Spleen (tissue), 11 donors: ENCODE results near the gene POLR2I. TPM values are rescaled to one million over a fixed set of nuclear protein-coding genes. Genes with fewer than 3 reads are reported as not detected.

ENCODE experiments used
- DNase-seq: peaks from one replicate; pipeline ENCODE4 v3.0.0-alpha.2; 2020
- H3K27ac ChIP-seq, 8 donors: fragments of 200-600 bp; sonication (generic) in 7 of 8; 1 replicate in 4 of 8; 2 replicates in 4 of 8; pipeline versions ENCODE4 v1.5.0 to v1.8.0; 2016 to 2021; ENCODE audit warnings: inconsistent platforms in 4 of 8, mild to moderate bottlenecking in 4 of 8, moderate library complexity in 1 of 8
- H3K27me3 ChIP-seq, 7 donors: fragments of 200-600 bp; sonication (generic) in 6 of 7; replicated peaks in 1 of 7; 1 replicate in 4 of 7; 2 replicates in 3 of 7; pipeline versions ENCODE4 v1.5.0 to v1.8.0; 2016 to 2021; ENCODE audit warnings: inconsistent platforms in 3 of 7, mild to moderate bottlenecking in 1 of 7
- H3K36me3 ChIP-seq, 6 donors: fragments of 200-600 bp; sonication (generic) in 5 of 6; 1 replicate in 4 of 6; 2 replicates in 2 of 6; pipeline versions ENCODE4 v1.5.0 to v1.8.0; 2016 to 2021; ENCODE audit warnings: inconsistent platforms in 2 of 6
- H3K4me1 ChIP-seq, 6 donors: fragments of 200-600 bp; sonication (generic) in 5 of 6; 1 replicate in 3 of 6; 2 replicates in 3 of 6; pipeline versions ENCODE4 v1.5.0 to v1.8.0; 2016 to 2021; ENCODE audit warnings: inconsistent platforms in 3 of 6
- H3K4me3 ChIP-seq, 8 donors: fragments of 200-600 bp; sonication (generic) in 7 of 8; 1 replicate in 4 of 8; 2 replicates in 4 of 8; pipeline versions ENCODE4 v1.5.0 to v1.8.0; 2016 to 2021; ENCODE audit warnings: inconsistent platforms in 4 of 8, mild to moderate bottlenecking in 4 of 8, moderate library complexity in 2 of 8
- H3K9me3 ChIP-seq, 8 donors: fragments of 200-600 bp; sonication (generic) in 7 of 8; 1 replicate in 4 of 8; 2 replicates in 4 of 8; pipeline versions ENCODE4 v1.5.0 to v1.8.0; 2016 to 2021; ENCODE audit warnings: inconsistent platforms in 4 of 8
- POLR2A ChIP-seq, 3 donors: fragments of 450-650 bp; IDR thresholded peaks; one replicate each; pipeline ENCODE4 v1.5.1; 2017; ENCODE audit warnings: antibody characterized with exemption in 3 of 3, mild to moderate bottlenecking in 1 of 3
- POLR2AphosphoS5 ChIP-seq, 3 donors: sonication (generic); formaldehyde crosslinking; IDR thresholded peaks; one replicate each; pipeline ENCODE4 v1.5.1; 2017; ENCODE audit warnings: antibody characterized with exemption in 3 of 3
- WGBS, 5 donors: extraction: QIAGEN DNeasy Blood & Tissue Kit in 3 of 5; methylation state at CpG; one replicate each; pipeline versions ENCODE4 v1.1.5 to v1.1.7; 2013 to 2018; 5-methylcytosine and 5-hydroxymethylcytosine counted together
- intact Hi-C: fragments of 100-400 bp; cut with DNase I; formaldehyde crosslinking; loops from one replicate; pipeline ENCODE4 v1.15.0; 2023; ENCODE audit warnings: low total_unique reads
- polyA plus RNA-seq, 3 donors: library from polyadenylated mRNA; stranded (reverse); fragments of 200-250 nt; gene quantifications; one replicate each; pipeline ENCODE4 v1.2.1, GENCODE V29; 2013
- total RNA-seq, 7 donors: library from RNA; depleted of rRNA in 3 of 7; stranded (reverse); fragments of >200 nt in 3 of 7; fragmentation: NEBNext Ultra II Directional in 4 of 7; extraction: Animal tissue kit (Norgen Biotek cat#: 25700) in 4 of 7; gene quantifications; one replicate each; pipeline versions ENCODE4 v1.1.0 to v1.2.1, GENCODE V29; 2016 to 2021
- TF ChIP-seq, protein P1 (sequence below), 11 experiments: fragments of 200-600 bp in 7 of 11; fragments of 450-650 bp in 4 of 11; sonication (generic) in 4 of 11; IDR thresholded peaks in 8 of 11; conservative IDR thresholded peaks in 3 of 11; 1 replicate in 7 of 11; 2 replicates in 4 of 11; pipeline versions ENCODE4 v1.4.0 to v1.8.0; 2016 to 2021; ENCODE audit warnings: antibody characterized with exemption in 11 of 11, inconsistent platforms in 4 of 11, mild to moderate bottlenecking in 1 of 11
- donor health status: healthy with polysubstance abuse.
- donor health status: DM: no; HTN: no; CAD: no; lungs with moderate emphysema.
- donor health status: DM: no; HTN: no; CAD: no.
- donor health status: Bipolar disorder and iron deficiency.
- donor health status: healthy.
- donor health status: DM: no; HTN: no; CAD: no.
- donor health status: DM: yes; HTN: yes; CAD: no.

The POLR2I gene
- total and polyA plus RNA-seq, 10 donors, result 23.1 to 60.3 (median 38.3) TPM

DNA sequence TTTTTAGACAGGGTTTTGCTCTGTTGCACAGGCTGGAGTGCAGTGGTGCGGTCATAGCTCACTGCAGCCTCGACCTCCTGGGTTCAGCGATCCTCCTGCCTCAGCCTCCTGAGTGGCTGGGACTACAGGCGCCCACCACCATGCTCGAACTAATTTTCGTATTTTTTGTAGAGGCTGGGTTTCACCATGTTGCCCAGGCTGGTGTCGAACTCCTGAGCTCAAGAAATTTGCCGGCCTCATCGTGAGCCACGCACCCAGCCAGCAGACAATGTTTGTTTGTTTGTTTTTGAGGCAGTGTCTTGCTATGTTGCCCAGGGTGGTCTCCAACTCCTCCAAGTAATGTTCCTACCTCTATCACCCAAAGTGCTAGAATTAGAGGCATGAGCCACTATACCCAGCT lies 38.5 kb upstream of the POLR2I start:
- 89 to 96% (median 93%) methylated on average over 10 of the region's 10 CpGs for WGBS, 5 donors
- peak overlapping the region; percentile 68 to 97 (median 89) for H3K27ac ChIP-seq
- H3K4me3 ChIP-seq, result peak overlapping the region in 3 of 8 donors; percentile 41 to 69 (median 55)
- H3K9me3 ChIP-seq, result no peaks in the 10 kb centered on the region
- intact Hi-C loops, result no loop called here
- no peaks in the 10 kb centered on the region for H3K27me3 ChIP-seq
- peak; percentile 20 for DNase-seq
- TF ChIP-seq, protein P1, sequence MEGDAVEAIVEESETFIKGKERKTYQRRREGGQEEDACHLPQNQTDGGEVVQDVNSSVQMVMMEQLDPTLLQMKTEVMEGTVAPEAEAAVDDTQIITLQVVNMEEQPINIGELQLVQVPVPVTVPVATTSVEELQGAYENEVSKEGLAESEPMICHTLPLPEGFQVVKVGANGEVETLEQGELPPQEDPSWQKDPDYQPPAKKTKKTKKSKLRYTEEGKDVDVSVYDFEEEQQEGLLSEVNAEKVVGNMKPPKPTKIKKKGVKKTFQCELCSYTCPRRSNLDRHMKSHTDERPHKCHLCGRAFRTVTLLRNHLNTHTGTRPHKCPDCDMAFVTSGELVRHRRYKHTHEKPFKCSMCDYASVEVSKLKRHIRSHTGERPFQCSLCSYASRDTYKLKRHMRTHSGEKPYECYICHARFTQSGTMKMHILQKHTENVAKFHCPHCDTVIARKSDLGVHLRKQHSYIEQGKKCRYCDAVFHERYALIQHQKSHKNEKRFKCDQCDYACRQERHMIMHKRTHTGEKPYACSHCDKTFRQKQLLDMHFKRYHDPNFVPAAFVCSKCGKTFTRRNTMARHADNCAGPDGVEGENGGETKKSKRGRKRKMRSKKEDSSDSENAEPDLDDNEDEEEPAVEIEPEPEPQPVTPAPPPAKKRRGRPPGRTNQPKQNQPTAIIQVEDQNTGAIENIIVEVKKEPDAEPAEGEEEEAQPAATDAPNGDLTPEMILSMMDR (IDR thresholded peaks at IDR 0.05 in 8 of 11, conservative IDR thresholded peaks at IDR 0.05 in 3 of 11), result no peak
- TF ChIP-seq POLR2AphosphoS5 (IDR thresholded peaks at IDR 0.05) (no peak), POLR2A (IDR thresholded peaks at IDR 0.05) (no peak)
- peaks cover 0 to 53% (median 27%) of the 10 kb centered on the region in 6 donors for H3K36me3 ChIP-seq
- peaks cover 0 to 38% (median 11%) of the 10 kb centered on the region in 6 donors for H3K4me1 ChIP-seq

DNA sequence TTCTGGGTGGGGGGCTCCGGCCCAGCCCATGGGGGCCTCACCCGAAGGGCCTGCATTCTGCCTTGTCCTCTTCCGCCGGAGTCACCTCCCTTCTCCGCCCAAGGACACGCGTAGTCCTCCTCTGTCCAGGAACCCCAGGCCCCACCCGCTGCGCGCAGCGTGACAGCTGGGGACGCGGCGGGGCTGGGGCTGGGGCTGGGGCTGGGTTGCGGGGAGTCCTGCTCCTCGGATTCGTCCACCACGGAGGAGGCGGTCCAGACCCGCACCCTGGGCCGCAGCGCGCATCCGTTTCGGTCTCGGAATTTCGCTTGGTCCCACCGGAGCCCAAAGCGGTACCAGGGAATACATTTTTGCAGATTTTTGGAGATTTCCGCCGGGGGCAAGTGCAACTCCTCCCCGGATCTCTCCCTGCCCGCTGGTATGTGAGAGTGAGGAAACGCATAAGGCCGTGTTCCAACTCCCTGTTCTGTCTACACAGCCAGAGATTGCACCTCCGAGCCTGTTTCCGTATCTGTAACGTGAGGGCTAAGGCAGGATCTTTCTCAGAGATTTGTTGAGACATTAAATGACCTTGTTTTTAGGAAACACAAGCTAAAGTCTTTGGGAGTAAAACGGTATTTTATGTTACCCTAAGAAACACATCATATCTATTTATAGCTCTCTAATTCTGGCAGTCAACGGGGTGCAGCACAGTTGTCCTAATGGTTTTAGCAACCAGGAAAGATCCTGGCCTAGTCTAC lies 37.8 kb upstream of the POLR2I start, which contains the start of gene COX7A1:
Gene COX7A1, minus strand, starts transcription at position 96 of the 740 bp plus-strand sequence. Its CDS starts 40 bp downstream, at position 56.
- peaks cover 0 to 59% (median 33%) of the 10 kb centered on the region in 6 donors for H3K36me3 ChIP-seq
- H3K9me3 ChIP-seq, result no peaks in the 10 kb centered on the region
- H3K4me3 ChIP-seq, result peak within 1 kb of the TSS; percentile 20 to 69 (median 42)
- intact Hi-C loops, result no loop called here
- peak; percentile 87 for DNase-seq
- peaks cover 0 to 38% (median 11%) of the 10 kb centered on the region in 6 donors for H3K4me1 ChIP-seq
- H3K27ac ChIP-seq, result peak within 1 kb of the TSS; percentile 68 to 97 (median 89)
- WGBS, 5 donors, result 19 to 53% (median 31%) methylated on average over 17 to 40 of the region's 40 CpGs
- H3K27me3 ChIP-seq, result no peaks in the 10 kb centered on the region
- TF ChIP-seq POLR2AphosphoS5 (IDR thresholded peaks at IDR 0.05) (peak; percentile 79 to 89 (median 87)), POLR2A (IDR thresholded peaks at IDR 0.05) (no peak)

DNA sequence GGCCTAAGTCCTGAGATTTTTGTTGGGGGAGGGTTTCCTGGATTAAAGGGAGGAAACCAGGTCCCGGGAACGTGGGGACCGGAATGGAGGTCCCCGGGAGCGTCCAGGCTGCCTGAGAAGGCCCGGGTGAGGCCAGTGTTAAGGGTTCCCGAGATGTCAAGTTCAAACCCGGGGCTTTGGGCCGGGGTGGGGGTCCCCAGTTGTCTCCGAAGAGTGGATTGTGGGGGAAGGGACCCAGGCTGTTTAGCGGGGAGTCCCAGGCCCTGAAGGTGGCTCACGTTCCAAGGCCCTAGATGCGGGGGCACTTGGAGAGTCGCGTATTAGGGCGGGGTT lies 37.3 kb upstream of the POLR2I start:
- peaks cover 0 to 64% (median 38%) of the 10 kb centered on the region in 6 donors for H3K36me3 ChIP-seq
- TF ChIP-seq, protein P1 (IDR thresholded peaks at IDR 0.05 in 8 of 11, conservative IDR thresholded peaks at IDR 0.05 in 3 of 11), result no peak
- no peak for TF ChIP-seq POLR2A (IDR thresholded peaks at IDR 0.05)
- no peak for TF ChIP-seq POLR2AphosphoS5 (IDR thresholded peaks at IDR 0.05)
- H3K9me3 ChIP-seq, result no peaks in the 10 kb centered on the region
- peak overlapping the region; percentile 68 to 97 (median 89) for H3K27ac ChIP-seq
- DNase-seq, result no peak
- intact Hi-C loops, result no loop called here
- peaks cover 0 to 38% (median 11%) of the 10 kb centered on the region in 6 donors for H3K4me1 ChIP-seq
- WGBS, 5 donors, result 60 to 77% (median 62%) methylated on average over 14 to 16 of the region's 16 CpGs
- peak overlapping the region; percentile 20 to 69 (median 42) for H3K4me3 ChIP-seq
- no peaks in the 10 kb centered on the region for H3K27me3 ChIP-seq

GRCh38 chr19:36151144-36152018 lies 36.7 kb upstream of the POLR2I start:
- Histone ChIP-seq H3K27ac (peak overlapping the region; percentile 68 to 97 (median 89)), H3K4me3 (peak overlapping the region; percentile 20 to 69 (median 42)), H3K36me3 (peaks cover 0 to 70% (median 44%) of the 10 kb centered on the region in 6 donors), H3K9me3 (no peaks in the 10 kb centered on the region), H3K4me1 (peaks cover 0 to 38% (median 11%) of the 10 kb centered on the region in 6 donors), H3K27me3 (no peaks in the 10 kb centered on the region)
- DNase-seq, result peak; percentile 81
- WGBS, 5 donors, result 72 to 90% (median 74%) methylated on average over 35 to 47 of the region's 47 CpGs
- TF ChIP-seq, protein P1 (IDR thresholded peaks at IDR 0.05 in 8 of 11, conservative IDR thresholded peaks at IDR 0.05 in 3 of 11), result no peak
- TF ChIP-seq POLR2A (IDR thresholded peaks at IDR 0.05) (no peak), POLR2AphosphoS5 (IDR thresholded peaks at IDR 0.05) (peak; percentile 83 to 88 (median 84))
- intact Hi-C loops, result no loop called here
